OCI-LY7 (cell line): Measurements from ENCODE around the gene ZNF516.

Source experiments
- CTCF ChIP-seq: fragments of 200-600 bp; sonication (generic); conservative IDR thresholded peaks from 2 replicates; pipeline ENCODE4 v1.5.1; 2014; ENCODE audit warnings: mild to moderate bottlenecking, antibody characterized with exemption, low read length, moderate library complexity, mixed read lengths
- EZH2phosphoT487 ChIP-seq: fragments of 200-600 bp; sonication (generic); IDR thresholded peaks from 2 replicates; pipeline ENCODE4 v1.6.1; 2018; ENCODE audit warnings: low read depth, borderline replicate concordance, mild to moderate bottlenecking, mixed run types, antibody characterized with exemption, low read length, moderate library complexity, mixed read lengths

- TF ChIP-seq CTCF: no peak
- TF ChIP-seq EZH2phosphoT487: no peak
Measured at GRCh38 chr18:76451396-76452331, 43.4 kb downstream of the ZNF516 start.
